ENCODE results near the gene EIF2B4.

Gene EIF2B4

GRCh38 chr2:27320958-27321543 lies 49.1 kb downstream of the EIF2B4 start (continued):
- TF ChIP-seq ZNF692 (tag by site-specific recombination; IDR thresholded peaks at IDR 0.05) (peak; percentile 83), ZNF449 (tag by site-specific recombination; IDR thresholded peaks at IDR 0.05) (peak; percentile 90), ZNF558 (tag by site-specific recombination; IDR thresholded peaks at IDR 0.05) (0 out of 2 replicates have a peak, but pooled peaks have one; percentile 15), ZNF302 (tag by site-specific recombination; IDR thresholded peaks at IDR 0.05; ENCODE audit: low read depth) (no peak), ZNF184 (tag by site-specific recombination; IDR thresholded peaks at IDR 0.05) (peak; percentile 59; the same call in 1 of the 2 replicates), TSHZ1 (tag by site-specific recombination; IDR thresholded peaks at IDR 0.05; ENCODE audit: borderline replicate concordance) (peak; percentile 79), ZEB2 (tag by site-specific recombination; IDR thresholded peaks at IDR 0.05) (peak; percentile 57; the same call in 1 of the 2 replicates), INSM2 (tag by site-specific recombination; IDR thresholded peaks at IDR 0.05) (0 out of 2 replicates have a peak, but pooled peaks have one; percentile 57), BCL11A (tag by site-specific recombination; IDR thresholded peaks at IDR 0.05; ENCODE audit: low read depth) (0 out of 2 replicates have a peak, but pooled peaks have one; percentile 36), ZNF837 (tag by site-specific recombination; IDR thresholded peaks at IDR 0.05) (no peak), ZBTB21 (tag by site-specific recombination; IDR thresholded peaks at IDR 0.05) (0 out of 2 replicates have a peak, but pooled peaks have one; percentile 31), ZNF561 (tag by site-specific recombination; IDR thresholded peaks at IDR 0.05; ENCODE audit: borderline replicate concordance) (no peak), KLF17 (tag by site-specific recombination; IDR thresholded peaks at IDR 0.05) (peak; percentile 56; the same call in 1 of the 2 replicates), ZNF148 (tag by site-specific recombination; IDR thresholded peaks at IDR 0.05; ENCODE audit: borderline replicate concordance) (no peak), HIC1 (tag by site-specific recombination; IDR thresholded peaks at IDR 0.05) (peak; percentile 70; the same call in 1 of the 2 replicates), PRDM2 (tag by site-specific recombination; IDR thresholded peaks at IDR 0.05; ENCODE audit: borderline replicate concordance) (no peak), ZNF514 (tag by site-specific recombination; IDR thresholded peaks at IDR 0.05) (no peak)

All from HEK293 (cell line).